B cell (primary cell): ENCODE data around the gene TCF7L2. TPM values are rescaled to one million over a fixed set of nuclear protein-coding genes. Genes with fewer than 3 reads are reported as not detected.

Source experiments
- ATAC-seq: fragments of 200-7000 bp; cut with Tn5 transposase; one replicate; pipeline ENCODE4 v1.10.0; 2021; ENCODE audit warnings: low read depth, mild to moderate bottlenecking, moderate number of reproducible peaks, moderate library complexity
- CTCF ChIA-PET: fragments of 350-600 bp; sonication (Branson Sonifier 250); formaldehyde crosslinking; loops from one replicate; lab custom pipeline; 2021; ENCODE audit warnings: antibody characterized with exemption, inconsistent platforms; lab: Charles Lee
- POLR2A ChIA-PET: fragments of 350-600 bp; sonication (Branson Sonifier 250); formaldehyde crosslinking; loops from one replicate; lab custom pipeline; 2021; ENCODE audit warnings: antibody characterized with exemption; lab: Charles Lee
- DNase-seq: peaks from one replicate; pipeline ENCODE4 v3.0.0; 2013
- H2AFZ ChIP-seq: 2 replicates; pipeline ENCODE4 v1.6.1; 2012; ENCODE audit warnings: mild to moderate bottlenecking, low read depth, low read length; ENCODE audit not compliant: insufficient read depth, poor library complexity, severe bottlenecking
- H3K27ac ChIP-seq, 2 donors: 1 replicate in 1 of 2; 2 replicates in 1 of 2; pipeline ENCODE4 v1.5.1; 2012 to 2013; ENCODE audit warnings: low read length in 2 of 2, mild to moderate bottlenecking in 2 of 2, moderate library complexity in 1 of 2
- H3K27me3 ChIP-seq, 4 experiments: fragments of 200-600 bp in 1 of 4; sonication (generic) in 1 of 4; replicated peaks in 1 of 4; 1 replicate in 2 of 4; 2 replicates in 2 of 4; pipeline versions ENCODE4 v1.6.1 to v1.7.0; 2013 to 2016; ENCODE audit warnings: low read length in 3 of 4, mild to moderate bottlenecking in 2 of 4, mixed read lengths in 1 of 4, moderate library complexity in 1 of 4; ENCODE audit not compliant: insufficient read depth in 4 of 4, control insufficient read depth in 3 of 4; ENCODE audit errors: control extremely low read depth in 1 of 4
- H3K36me3 ChIP-seq, 2 experiments: replicated peaks in 1 of 2; 1 replicate in 1 of 2; 2 replicates in 1 of 2; pipeline versions ENCODE4 v1.6.1 to v1.7.1; 2013; ENCODE audit warnings: low read length in 1 of 2; ENCODE audit not compliant: insufficient read depth in 2 of 2, control insufficient read depth in 1 of 2; ENCODE audit errors: control extremely low read depth in 1 of 2, extremely low read depth in 1 of 2
- H3K4me1 ChIP-seq, 2 donors: fragments of 200-600 bp in 1 of 2; sonication (generic) in 1 of 2; 1 replicate in 1 of 2; 2 replicates in 1 of 2; pipeline versions ENCODE4 v1.5.1 to v1.6.1; 2013 to 2017; ENCODE audit warnings: low read length in 2 of 2; ENCODE audit not compliant: control insufficient read depth in 2 of 2, insufficient read depth in 2 of 2
- H3K4me2 ChIP-seq: replicated peaks from 2 replicates; pipeline ENCODE3; 2012; ENCODE audit warnings: mild to moderate bottlenecking, low read depth, low read length; ENCODE audit not compliant: poor library complexity, severe bottlenecking
- H3K4me3 ChIP-seq, 5 experiments: fragments of 200-600 bp in 1 of 5; sonication (generic) in 1 of 5; 1 replicate in 3 of 5; 2 replicates in 2 of 5; pipeline versions ENCODE4 v1.5.1 to v1.7.0; 2011 to 2016; ENCODE audit warnings: low read length in 4 of 5, mild to moderate bottlenecking in 4 of 5, low read depth in 2 of 5, control low read depth in 1 of 5, moderate library complexity in 1 of 5; ENCODE audit not compliant: insufficient read depth in 1 of 5; ENCODE audit errors: control extremely low read depth in 1 of 5, extremely low read depth in 1 of 5
- H3K79me2 ChIP-seq: fragments of 200-600 bp; sonication (generic); one replicate; pipeline ENCODE4 v1.6.0; 2016; ENCODE audit warnings: low read length; ENCODE audit not compliant: control insufficient read depth, insufficient read depth
- H3K9ac ChIP-seq: fragments of 200-600 bp; sonication (generic); 2 replicates; pipeline ENCODE4 v1.6.1; 2017; ENCODE audit warnings: mild to moderate bottlenecking, low read length, moderate library complexity
- H3K9me3 ChIP-seq, 3 donors: one replicate each; pipeline versions ENCODE4 v1.6.1 to v1.7.1; 2013; ENCODE audit warnings: low read length in 2 of 3; ENCODE audit not compliant: control insufficient read depth in 2 of 3, insufficient read depth in 1 of 3; ENCODE audit errors: control extremely low read depth in 1 of 3
- H4K20me1 ChIP-seq: 2 replicates; pipeline ENCODE4 v1.6.0; 2012; ENCODE audit warnings: mild to moderate bottlenecking, low read length; ENCODE audit not compliant: insufficient read depth, control insufficient read depth, poor library complexity, severe bottlenecking
- H3K27ac Mint-ChIP-seq: one replicate; pipeline ENCODE4 v1.8.0; 2021; ENCODE audit warnings: mixed read lengths
- H3K27me3 Mint-ChIP-seq: one replicate; pipeline ENCODE4 v1.8.0; 2021; ENCODE audit warnings: mixed read lengths
- H3K4me1 Mint-ChIP-seq: one replicate; pipeline ENCODE4 v1.8.0; 2021; ENCODE audit warnings: mixed read lengths
- H3K4me3 Mint-ChIP-seq: one replicate; pipeline ENCODE4 v1.8.0; 2021; ENCODE audit warnings: mixed read lengths
- H3K9me3 Mint-ChIP-seq: one replicate; pipeline ENCODE4 v1.8.0; 2022; ENCODE audit warnings: mixed read lengths; ENCODE audit not compliant: insufficient read depth
- EZH2 ChIP-seq: IDR thresholded peaks from 2 replicates; pipeline ENCODE4 v1.6.1; 2012; ENCODE audit warnings: borderline replicate concordance, low read depth, mild to moderate bottlenecking, moderate library complexity, low read length; ENCODE audit not compliant: insufficient read depth, poor library complexity, severe bottlenecking
- WGBS: methylation state at CpG from one replicate; pipeline ENCODE4 v1.1.5; 2013; ENCODE audit warnings: missing lambda C conversion rate; ENCODE audit not compliant: insufficient coverage; 5-methylcytosine and 5-hydroxymethylcytosine counted together
- intact Hi-C: fragments of 100-400 bp; cut with micrococcal nuclease; formaldehyde crosslinking; loops from one replicate; pipeline ENCODE4 v1.10.0; 2022
- polyA plus RNA-seq: library from polyadenylated mRNA; depleted of rRNA; stranded (reverse); fragments of >200 nt; gene quantifications from 2 replicates; pipeline ENCODE4 v1.2.3, GENCODE V29; 2012
- total RNA-seq, 2 donors: library from RNA; stranded (reverse); fragments of 120-200 nt in 1 of 2; gene quantifications; 1 replicate in 1 of 2; 2 replicates in 1 of 2; pipeline versions ENCODE4 v1.2.3 to v1.2.4, GENCODE V29; 2013 to 2022
- TF ChIP-seq, protein P1 (sequence below): fragments of 200-600 bp; IDR thresholded peaks from one replicate; pipeline ENCODE4 v1.8.0; 2022; ENCODE audit warnings: antibody characterized with exemption, mild to moderate bottlenecking

Gene TCF7L2
- total and polyA plus RNA-seq, 2 donors (not counting 1 experiment from before 2014, with no cell fraction given): 0.48 to 1.1 TPM

DNA sequence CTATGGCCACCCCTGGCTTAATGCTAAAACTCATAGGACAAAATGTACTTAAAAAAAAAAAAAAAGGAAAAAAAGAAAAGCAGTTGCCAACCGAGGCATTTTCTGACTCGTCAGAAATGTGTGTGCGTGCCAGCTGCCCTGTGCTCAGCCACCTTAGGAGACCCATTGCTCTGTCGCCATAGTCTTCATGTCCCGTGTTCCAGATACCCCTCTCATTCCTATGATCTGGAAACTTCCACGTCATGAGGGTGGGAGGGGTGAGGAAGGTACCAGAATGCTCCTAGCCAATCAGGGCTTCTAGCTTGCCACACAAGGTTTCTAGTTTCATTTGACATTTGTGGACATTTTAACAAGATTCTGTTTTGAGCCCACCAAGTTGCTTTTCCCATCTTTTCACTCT, 212.9 kb downstream of the TCF7L2 start:
- H3K79me2 ChIP-seq: no peaks in the 10 kb centered on the region
- 100% methylated on average over 1 of the region's 6 CpGs for WGBS
- no peak for TF ChIP-seq EZH2
- TF ChIP-seq, protein P1, sequence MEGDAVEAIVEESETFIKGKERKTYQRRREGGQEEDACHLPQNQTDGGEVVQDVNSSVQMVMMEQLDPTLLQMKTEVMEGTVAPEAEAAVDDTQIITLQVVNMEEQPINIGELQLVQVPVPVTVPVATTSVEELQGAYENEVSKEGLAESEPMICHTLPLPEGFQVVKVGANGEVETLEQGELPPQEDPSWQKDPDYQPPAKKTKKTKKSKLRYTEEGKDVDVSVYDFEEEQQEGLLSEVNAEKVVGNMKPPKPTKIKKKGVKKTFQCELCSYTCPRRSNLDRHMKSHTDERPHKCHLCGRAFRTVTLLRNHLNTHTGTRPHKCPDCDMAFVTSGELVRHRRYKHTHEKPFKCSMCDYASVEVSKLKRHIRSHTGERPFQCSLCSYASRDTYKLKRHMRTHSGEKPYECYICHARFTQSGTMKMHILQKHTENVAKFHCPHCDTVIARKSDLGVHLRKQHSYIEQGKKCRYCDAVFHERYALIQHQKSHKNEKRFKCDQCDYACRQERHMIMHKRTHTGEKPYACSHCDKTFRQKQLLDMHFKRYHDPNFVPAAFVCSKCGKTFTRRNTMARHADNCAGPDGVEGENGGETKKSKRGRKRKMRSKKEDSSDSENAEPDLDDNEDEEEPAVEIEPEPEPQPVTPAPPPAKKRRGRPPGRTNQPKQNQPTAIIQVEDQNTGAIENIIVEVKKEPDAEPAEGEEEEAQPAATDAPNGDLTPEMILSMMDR: no peak
- H2AFZ ChIP-seq: no peak overlapping the region
- POLR2A ChIA-PET: no interaction called here
- H4K20me1 ChIP-seq: no peaks in the 10 kb centered on the region
- Mint-ChIP-seq H3K27me3 (peaks cover 24% of the 10 kb centered on the region), H3K4me3 (no peak overlapping the region), H3K4me1 (no peaks in the 10 kb centered on the region), H3K27ac (no peak overlapping the region), H3K9me3 (no peaks in the 10 kb centered on the region)
- intact Hi-C loops: no loop called here
- no peak for DNase-seq
- ATAC-seq: no peak
- H3K9ac ChIP-seq: no peak overlapping the region
- H3K4me3 ChIP-seq: no peak overlapping the region
- H3K36me3 ChIP-seq: no peaks in the 10 kb centered on the region
- H3K27ac ChIP-seq: no peak overlapping the region
- no peaks in the 10 kb centered on the region for H3K4me1 ChIP-seq
- H3K27me3 ChIP-seq: no peaks in the 10 kb centered on the region
- CTCF ChIA-PET: no interaction called here
- no peak overlapping the region for H3K4me2 ChIP-seq
- no peaks in the 10 kb centered on the region for H3K9me3 ChIP-seq

DNA sequence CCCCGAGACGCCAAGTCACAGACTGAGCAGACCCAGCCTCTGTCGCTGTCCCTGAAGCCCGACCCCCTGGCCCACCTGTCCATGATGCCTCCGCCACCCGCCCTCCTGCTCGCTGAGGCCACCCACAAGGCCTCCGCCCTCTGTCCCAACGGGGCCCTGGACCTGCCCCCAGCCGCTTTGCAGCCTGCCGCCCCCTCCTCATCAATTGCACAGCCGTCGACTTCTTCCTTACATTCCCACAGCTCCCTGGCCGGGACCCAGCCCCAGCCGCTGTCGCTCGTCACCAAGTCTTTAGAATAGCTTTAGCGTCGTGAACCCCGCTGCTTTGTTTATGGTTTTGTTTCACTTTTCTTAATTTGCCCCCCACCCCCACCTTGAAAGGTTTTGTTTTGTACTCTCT, 215.6 kb downstream of the TCF7L2 start:
- intact Hi-C loops: no loop called here
- Mint-ChIP-seq H3K4me1 (peaks cover 14% of the 10 kb centered on the region), H3K27ac (no peak overlapping the region), H3K27me3 (peaks cover 38% of the 10 kb centered on the region), H3K9me3 (no peaks in the 10 kb centered on the region), H3K4me3 (no peak overlapping the region)
- ATAC-seq (no peak), DNase-seq (no peak)
- Histone ChIP-seq H3K27me3 (peaks cover 0 to 6% (median 2%) of the 10 kb centered on the region in 4 experiments), H3K9me3 (peaks cover 0 to 4% (median 0%) of the 10 kb centered on the region in 3 donors), H3K9ac (no peak overlapping the region), H3K4me1 (peaks cover 8 to 15% of the 10 kb centered on the region in 2 donors), H4K20me1 (no peaks in the 10 kb centered on the region), H3K27ac (no peak overlapping the region), H3K4me3 (no peak overlapping the region), H2AFZ (no peak overlapping the region), H3K36me3 (no peaks in the 10 kb centered on the region), H3K4me2 (no peak overlapping the region), H3K79me2 (no peaks in the 10 kb centered on the region)
- 95% methylated on average over 10 of the region's 20 CpGs for WGBS
- ChIA-PET CTCF (no interaction called here), POLR2A (interaction anchor here (0.7 kb wide), 1 partner anchor 8 kb away, joined by 7 read pairs; no protein-coding TSS in a partner anchor)
- TF ChIP-seq EZH2: no peak
- TF ChIP-seq, protein P1: no peak
